ENCODE measurements around the gene SLC8A1.

The SLC8A1 gene

GRCh38 chr2:40421631-40422297, 30.1 kb downstream of the SLC8A1 start:
- DNase-seq (ENCODE audit: low spot score): no peak

- DNase-seq (ENCODE audit: low spot score): no peak
Measured at GRCh38 chr2:40420478-40420877, 31.4 kb downstream of the SLC8A1 start.

DNA sequence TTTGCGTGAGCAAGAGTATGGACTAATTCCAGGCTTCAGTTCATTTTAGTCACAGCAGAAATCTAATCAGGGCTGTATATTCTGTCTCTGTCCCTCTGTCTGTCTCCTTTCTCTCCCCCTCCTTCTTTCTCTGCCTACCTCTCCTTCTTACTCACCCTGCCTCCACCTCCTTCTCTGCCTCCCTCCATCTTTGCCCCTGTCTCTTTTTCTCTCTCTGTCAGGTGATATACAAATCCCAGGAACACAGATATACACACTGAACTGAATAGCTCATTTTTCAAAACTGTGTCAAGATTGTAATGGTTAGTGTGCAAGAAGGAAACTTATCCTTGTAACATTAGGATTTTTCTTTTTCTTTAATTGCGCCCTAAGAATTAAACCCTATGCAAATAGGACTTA, 32.5 kb downstream of the SLC8A1 start:
- no peak for DNase-seq (ENCODE audit: low spot score)

- no peak for DNase-seq (ENCODE audit: low spot score)
Measured at GRCh38 chr2:40418614-40419363, 33.1 kb downstream of the SLC8A1 start.

DNA sequence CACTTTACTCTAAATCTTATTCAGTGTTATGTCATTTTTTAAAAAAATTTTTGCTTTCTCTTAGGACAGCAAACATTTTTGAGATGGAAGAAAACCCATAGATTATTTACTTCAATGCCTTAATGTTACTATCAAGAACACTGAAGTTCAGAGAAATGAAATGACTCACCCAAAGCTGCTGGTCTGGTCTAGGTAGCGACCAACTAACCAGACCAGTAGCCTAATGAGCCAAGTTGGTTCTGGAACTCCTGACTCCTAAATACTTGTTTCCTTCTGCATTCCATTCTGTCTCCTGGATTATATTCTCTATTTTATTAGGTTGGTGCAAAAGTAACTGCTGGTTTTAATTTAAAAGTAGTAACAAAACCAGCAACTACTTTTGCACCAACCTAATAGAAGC, 35.4 kb downstream of the SLC8A1 start:
- DNase-seq (ENCODE audit: low spot score): peak; percentile 50

GRCh38 chr2:40415391-40415790, 36.5 kb downstream of the SLC8A1 start:
- DNase-seq (ENCODE audit: low spot score): no peak

GRCh38 chr2:40412456-40412855, 39.4 kb downstream of the SLC8A1 start:
- DNase-seq (ENCODE audit: low spot score): peak; percentile 73

DNA sequence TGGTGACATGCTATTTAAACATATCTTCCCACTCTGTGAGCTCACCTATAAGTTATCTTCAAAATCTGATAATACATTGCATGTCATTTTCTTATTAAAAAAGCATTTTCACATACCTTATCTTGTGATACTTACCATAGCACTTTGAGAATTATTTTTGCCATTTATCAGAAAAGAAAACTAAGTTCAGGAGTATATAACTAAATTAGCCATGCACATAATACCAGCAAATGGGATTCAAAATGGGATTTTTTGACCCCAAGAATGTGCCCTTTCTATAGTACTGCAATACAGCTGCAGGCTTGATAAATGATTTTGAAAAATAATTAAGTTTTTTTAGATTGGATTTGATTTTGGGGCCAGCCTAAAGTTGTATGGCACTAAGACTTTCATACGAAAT, 41.2 kb downstream of the SLC8A1 start:
- DNase-seq (ENCODE audit: low spot score): no peak

DNA sequence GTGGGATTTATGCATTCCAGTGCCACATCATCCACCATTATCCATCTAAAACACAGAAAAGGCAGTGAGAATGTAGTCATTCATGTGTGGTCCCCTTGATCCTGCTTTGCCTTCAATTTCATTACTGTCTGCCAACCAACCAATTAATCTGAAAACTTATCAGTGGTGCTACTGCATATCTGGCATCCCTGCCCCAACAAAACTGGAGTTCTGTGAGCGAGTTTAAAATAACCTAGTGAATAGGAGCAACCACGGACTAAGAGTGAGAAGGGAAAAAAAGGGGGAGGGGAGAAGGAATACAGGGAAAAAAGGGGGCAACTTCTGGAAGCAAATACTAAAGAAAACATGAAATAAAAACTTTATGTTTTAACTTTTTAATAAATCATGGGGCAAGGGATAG, 42.2 kb downstream of the SLC8A1 start:
- DNase-seq (ENCODE audit: low spot score): no peak

- DNase-seq (ENCODE audit: low spot score): no peak
Measured at GRCh38 chr2:40406485-40407289, 45.2 kb downstream of the SLC8A1 start.

GRCh38 chr2:40405465-40405864, 46.4 kb downstream of the SLC8A1 start:
- DNase-seq (ENCODE audit: low spot score): peak; percentile 79

GRCh38 chr2:40404517-40404916, 47.4 kb downstream of the SLC8A1 start:
- no peak for DNase-seq (ENCODE audit: low spot score)

GRCh38 chr2:40403233-40403836, 48.6 kb downstream of the SLC8A1 start:
- peak; percentile 57 for DNase-seq (ENCODE audit: low spot score)

- peak; percentile 94 for DNase-seq (ENCODE audit: low spot score)
Measured at GRCh38 chr2:40401896-40402295, 50.0 kb downstream of the SLC8A1 start.

- peak; percentile 57 for DNase-seq (ENCODE audit: low spot score)
Measured at GRCh38 chr2:40400336-40400953, 51.4 kb downstream of the SLC8A1 start.

GRCh38 chr2:40397765-40398164, 54.1 kb downstream of the SLC8A1 start:
- DNase-seq (ENCODE audit: low spot score): no peak

DNA sequence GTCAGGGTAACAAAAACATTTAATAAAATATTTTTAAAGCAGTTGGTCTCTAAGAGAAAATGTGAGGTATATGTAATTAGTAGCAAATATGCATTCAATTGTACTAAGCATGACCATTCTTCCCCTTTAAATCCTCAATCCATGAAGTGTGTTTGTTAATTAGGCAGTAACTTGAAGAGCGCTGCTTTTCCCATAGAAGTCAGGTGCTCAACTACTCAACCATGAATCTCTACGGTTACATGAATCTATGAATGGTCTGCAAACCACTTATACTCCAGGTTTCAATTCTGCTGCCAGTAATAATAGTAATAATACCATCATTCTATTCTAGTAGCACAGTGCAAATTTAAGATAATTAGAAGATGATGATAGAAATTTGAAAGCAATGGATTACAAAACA, 55.8 kb downstream of the SLC8A1 start:
- DNase-seq (ENCODE audit: low spot score): peak; percentile 22

- DNase-seq (ENCODE audit: low spot score): peak; percentile 45
Measured at GRCh38 chr2:40395169-40396073, 56.5 kb downstream of the SLC8A1 start.

DNA sequence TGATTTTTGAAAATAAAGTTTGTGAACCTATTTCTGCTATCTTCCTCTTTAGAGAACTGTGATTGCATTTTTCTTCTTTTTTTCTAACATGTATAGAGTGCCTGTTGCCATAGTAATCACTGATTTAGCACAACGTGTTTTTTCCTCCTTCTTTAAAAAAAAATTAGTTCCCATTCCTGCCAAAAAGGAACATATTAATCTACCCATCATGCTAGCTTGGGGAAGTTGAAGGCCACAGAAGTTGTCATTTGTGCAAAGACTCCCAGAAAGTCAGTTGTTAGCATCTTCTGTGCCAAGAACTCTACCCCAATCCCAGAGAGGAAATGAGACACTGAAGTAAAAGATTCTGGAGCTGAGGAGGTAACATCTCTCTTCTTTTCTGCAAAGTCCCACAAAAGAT, 57.3 kb downstream of the SLC8A1 start:
- DNase-seq (ENCODE audit: low spot score): no peak

DNA sequence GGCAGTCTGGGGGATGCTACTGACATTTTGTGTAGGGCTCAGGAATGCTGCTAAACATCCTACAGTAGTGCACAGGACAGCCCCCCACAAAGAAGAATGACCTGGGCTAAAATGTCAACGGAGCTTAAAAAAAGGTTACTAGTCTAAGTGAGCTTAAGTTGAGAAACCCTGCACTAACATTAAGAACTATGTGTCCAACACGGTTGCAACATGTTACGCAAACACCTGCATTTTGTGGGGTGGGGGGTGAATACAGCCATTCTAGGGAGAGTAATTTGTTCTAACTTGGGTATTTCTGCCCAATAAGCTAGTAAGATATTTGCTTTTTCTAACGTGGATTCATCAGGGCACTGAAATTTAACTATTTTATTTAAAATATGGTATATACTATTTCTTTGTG, 57.9 kb downstream of the SLC8A1 start:
- DNase-seq (ENCODE audit: low spot score): no peak

DNA sequence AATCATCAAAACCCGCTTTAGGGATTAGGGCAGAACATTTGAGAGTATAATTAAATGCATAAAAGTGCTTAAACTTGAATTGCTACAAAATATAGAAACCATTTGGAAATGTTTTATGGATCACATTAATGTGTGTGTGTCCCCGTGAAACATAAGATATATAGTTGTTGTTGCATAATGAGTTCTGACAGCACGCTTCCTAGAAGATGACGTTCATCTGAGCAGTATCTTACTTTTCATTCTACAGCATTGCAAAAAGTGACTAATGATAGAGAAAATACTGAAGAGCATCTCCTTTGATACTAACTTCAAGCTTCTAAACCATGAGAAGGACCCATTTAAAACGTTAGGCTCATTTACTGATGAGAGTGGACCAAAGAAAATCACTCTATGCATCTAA, 63.7 kb downstream of the SLC8A1 start:
- DNase-seq (ENCODE audit: low spot score): no peak

Data from kidney tubule cell (primary cell).